GM21515 (cell line): Measurements from ENCODE around the gene DLG2.
"Not testable (repeated sequence)": the region's sequence is repeated elsewhere in the genome, so short reads cannot be mapped to it uniquely, and the experiment has no call there.

Experiments used
- ATAC-seq: cut with Tn5 transposase; IDR thresholded peaks from one replicate; pipeline ENCODE4 v1.9.1; 2021; ENCODE audit not compliant: unreplicated experiment

Gene DLG2

DNA sequence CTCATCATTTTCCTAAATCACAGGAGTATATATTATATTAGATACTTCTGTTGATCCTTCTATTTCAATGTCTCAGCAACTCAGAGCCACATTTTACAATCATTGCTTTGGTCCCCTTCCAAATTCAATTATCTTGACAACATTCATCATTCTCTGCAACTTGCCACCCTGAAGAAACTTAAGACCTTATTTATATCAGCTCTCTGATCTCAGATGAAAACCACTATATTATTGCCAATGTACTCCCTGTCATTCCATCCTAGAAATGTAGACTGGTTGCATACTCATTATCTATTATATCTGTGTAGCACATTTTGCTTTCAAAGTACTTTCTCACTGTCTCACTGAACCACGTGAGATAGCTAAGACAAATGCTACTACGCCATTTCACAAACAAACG, 379.3 kb downstream of the DLG2 start:
- no peak for ATAC-seq

DNA sequence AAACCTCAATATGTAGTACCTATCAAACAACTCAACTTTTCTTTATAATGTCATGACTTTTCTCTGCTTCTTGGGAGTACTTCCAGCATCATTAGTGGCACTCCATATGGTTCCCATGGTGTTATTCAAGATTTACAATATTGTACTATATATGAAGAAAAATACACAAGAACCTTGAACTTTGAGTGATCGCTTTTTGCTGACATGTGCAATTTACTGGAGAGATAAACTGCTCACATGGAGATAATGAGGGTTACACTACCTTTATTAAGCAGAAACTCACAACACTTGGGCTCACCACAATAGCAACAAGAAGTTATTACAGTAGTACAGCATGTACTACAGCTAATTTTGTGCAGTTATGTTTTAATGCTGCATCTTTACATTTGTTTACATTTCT, 388.2 kb downstream of the DLG2 start:
- ATAC-seq = no peak

DNA sequence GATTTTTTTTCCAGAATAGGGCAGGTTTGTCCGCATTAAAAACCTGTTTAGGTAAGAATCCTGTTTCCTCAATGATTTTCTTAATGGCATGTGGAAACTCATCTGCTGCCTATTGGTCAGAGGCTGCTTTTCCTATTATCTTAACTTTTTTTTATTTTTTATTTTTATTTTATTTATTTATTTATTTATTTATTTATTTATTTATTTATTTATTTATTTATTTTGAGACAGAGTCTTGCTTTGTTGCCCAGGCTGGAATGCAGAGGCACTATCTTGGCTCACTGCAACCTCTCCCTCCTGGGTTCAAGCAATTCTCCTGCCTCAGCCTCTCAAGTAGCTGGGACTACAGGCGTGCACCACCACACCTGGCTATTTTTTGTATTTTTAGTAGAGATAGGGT, 389.1 kb downstream of the DLG2 start:
- not testable (repeated sequence) for ATAC-seq

DNA sequence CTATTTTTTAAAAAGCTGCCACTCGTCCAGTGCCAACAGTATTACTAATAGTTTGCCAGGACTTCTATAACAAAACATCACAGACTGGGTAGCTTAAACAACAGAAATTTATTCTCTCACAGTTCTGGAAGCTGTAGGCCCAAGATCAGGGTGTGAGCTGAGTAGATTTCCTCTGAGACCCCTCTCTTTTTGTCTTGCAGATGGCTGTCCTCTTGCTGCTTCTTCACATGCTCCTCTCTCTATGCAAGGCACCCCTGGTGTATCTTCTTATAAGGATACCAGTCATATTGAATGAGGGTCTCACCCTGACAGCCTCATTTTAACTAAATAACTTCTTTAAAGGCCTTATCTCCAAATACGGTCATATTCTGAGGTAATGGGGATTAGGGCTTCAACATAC, 390.9 kb downstream of the DLG2 start:
- no peak for ATAC-seq

DNA sequence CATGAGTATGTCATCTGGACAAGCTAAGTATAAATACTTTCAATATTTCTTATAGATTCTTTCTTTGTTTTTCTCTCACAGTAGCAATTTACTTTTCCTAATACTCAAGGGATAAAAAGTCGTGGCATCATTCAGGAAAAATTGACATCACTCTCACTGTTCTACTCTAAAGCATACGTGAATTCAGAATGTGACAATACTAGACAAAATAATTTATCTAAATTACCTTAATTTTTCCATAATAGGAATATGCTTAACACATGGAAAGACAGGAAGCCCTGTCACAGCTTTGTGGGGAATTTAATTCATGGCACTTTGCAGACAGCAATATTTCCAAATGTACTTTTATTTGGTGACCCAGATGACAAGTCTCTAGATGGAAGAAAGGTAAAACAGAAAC, 394.6 kb downstream of the DLG2 start:
- ATAC-seq = no peak

DNA sequence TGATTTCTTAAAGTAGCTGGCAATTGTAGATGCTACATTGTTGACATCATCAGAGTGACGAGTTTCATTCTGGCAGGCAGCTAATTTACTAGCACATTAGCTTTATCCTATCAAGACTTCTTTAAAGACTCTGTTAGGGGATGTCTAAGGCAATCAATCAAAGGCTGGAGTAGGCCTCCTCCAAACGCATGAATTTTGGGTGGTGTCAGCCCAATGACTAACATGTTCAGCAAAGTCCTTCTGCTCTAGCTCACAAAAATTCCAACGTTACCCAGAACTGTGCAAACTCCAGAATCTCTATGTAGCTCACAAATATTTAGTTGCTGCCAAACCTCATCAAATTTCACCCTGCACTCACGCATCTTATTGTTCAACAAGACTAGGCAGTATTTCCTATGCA, 395.6 kb downstream of the DLG2 start:
- no peak for ATAC-seq

DNA sequence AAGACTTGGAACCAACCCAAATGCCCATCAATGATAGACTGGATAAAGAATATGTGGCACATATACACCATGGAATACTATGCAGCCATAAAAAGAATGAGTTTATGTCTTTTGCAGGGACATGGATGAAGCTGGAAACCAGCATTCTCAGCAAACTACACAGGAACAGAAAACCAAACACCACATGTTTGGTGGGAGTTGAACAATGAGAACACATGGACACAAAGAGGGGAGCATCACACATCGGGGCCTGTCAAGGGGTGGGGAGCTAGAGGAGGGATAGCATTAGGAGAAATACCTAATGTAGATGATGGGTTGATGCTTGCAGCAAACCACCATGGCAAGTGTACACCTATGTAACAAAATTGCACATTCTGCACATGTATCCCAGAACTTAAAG, 397.4 kb downstream of the DLG2 start:
- ATAC-seq = not testable (repeated sequence)

DNA sequence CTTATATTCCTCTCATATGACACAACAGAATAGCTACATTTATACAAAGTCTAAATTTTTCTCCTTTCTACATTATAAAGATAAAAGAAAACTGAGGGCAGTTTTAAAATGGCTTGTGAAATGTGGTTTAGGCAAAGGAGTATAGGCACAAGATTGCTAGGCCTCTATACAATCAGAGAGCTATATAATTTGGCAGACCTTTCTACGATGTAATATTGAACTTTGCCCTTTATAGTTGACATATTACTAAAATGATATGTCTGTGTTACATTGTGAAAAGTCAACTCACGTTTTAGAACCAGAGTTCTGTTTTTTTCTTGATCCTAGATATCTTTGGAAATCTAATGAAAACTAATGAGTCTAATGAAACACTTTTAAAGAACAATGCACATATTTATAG, 430.2 kb downstream of the DLG2 start:
- ATAC-seq = no peak

DNA sequence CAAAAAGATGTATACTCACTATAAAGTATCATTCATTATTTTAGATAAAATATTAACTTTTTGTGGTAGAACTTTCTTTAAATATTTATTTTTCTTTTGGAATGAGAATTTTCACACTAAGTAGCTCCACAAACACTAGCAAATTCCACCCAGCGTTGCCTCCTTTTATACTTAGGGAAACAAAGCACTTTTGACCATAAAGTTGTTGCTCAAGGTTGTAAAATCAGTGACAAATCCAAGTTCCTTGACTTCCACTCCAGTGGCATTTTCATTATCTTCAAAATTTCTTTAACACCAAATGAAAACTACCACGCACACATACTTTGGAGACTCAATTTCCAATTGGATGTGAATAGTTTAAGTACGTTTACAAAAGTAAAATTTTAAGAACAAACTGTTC, 431.2 kb downstream of the DLG2 start:
- ATAC-seq = no peak

DNA sequence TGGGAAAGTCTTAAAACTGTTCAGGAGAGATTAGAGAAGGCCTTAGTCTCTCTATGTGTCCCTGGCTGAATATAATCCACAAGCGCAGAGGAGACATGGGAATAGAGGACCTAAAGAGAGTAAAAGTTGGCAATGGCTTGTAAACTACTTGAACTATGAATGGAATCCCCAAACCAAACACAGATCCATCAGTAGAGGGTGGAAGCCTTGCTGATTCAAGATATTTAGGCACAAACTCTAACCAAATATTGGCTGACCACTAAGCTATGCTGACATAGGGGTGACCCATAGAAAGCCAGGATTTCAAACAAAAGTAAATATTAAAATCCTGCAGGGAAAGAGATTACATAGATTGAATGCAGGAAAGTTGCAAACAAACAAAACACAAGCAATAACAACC, 439.2 kb downstream of the DLG2 start:
- no peak for ATAC-seq

DNA sequence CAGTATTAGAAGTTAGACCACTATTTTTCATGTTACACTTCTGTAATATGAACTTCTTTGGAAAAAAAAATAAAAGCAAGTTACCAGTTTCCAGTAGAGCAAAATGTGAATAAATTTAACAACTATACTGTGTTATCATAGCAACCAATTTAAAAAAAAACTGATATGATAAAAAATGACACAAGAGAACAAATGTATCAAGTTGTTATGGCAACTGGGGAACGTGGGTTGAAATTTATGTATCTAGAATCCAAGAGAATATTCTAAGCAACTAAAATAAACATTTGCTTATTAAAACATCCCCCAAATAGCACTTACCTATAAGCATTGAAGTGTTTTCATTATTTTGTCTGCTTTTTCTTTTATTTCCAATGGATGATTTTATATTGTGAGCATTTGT, 442.4 kb downstream of the DLG2 start:
- no peak for ATAC-seq

DNA sequence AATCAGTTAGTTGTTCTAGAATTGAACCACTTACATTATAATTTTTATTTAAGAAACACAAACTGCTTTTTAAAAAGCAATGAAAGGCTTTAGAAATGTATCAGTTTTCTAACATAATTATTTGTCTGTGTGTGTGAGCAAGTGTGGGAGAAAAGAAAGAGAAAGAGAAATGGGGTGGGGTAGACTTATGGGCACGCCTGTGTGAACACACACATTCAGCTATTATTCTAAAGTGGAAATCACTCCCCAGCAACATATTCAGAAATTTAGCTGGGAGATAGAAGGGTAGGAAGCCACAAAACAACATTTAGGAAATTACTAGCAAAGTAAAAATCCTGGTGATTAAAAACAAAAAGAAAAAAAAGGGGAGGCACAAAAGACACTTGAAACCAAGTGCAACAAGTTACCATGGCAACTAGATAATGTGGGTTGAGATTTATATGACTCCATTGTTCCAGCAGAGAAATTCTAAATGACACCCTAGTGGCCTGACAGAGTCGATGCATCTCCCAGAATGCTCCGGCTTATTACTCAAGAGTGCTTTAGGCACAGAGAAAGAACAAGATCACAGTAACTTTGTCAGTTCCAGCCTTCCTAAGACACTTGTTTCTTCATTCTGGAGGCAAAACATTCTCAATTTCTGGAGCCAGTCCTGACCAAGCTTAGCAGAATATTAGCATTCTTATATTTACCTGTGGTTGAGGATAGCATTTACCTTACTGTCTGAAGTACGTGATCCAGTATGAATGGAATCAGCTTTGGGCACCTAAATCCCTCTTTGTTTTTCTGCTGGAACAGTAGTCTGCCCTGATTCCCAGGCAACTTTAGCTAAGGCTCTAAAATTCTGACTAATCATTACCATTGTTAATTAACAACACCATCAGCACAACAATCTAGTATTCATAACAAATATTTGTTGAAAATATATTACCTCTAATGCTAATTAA, 444.4 kb downstream of the DLG2 start:
- peak; percentile 87 for ATAC-seq

DNA sequence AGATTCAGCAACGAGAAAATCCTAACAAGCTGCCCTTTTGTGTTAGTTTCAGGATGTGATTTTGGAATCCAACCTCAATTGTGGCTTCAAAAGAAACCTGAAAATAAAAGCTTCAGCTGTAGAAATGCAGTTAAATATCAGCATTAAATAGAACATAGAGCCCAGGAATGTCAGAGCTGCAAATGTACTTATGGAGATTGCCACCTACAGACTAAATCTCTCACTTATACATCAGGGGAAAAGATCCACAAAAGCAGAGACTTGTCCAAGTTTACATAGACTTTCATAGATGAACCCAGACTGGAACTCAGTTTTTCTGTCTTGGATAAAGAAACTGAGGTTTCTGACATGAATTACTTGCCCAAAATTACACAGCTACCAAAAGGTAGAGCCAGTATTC, 446.6 kb downstream of the DLG2 start:
- no peak for ATAC-seq

DNA sequence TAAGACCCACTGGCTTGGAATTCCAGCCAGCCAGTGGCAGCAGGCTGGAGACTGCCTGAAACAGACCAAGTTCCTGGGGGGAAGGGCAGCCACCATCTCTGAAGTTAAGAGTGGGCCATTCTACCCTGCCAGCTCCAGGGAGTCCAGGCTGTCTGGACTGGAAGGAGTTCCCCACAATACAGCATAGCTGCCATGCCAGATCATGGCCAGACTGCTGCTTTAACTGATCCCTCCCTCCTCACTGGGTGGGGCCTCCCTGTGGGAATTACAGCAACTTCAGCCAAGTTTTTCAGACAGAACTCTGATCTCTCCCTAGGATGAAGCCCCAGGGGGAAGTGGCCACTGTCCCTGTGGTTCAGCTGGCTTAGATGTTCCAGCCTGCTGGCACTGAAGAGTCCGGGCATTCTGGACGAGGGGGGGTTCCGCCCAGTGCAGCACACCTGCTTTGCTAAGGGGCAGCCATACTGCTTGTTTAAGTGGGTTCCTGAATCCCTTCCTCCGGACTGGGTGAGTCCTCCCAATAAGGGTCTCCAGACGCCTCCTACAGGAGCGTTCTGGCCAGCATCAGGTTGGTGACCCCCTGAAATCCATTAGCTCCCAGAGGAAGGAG, 455.4 kb downstream of the DLG2 start:
- no peak for ATAC-seq

DNA sequence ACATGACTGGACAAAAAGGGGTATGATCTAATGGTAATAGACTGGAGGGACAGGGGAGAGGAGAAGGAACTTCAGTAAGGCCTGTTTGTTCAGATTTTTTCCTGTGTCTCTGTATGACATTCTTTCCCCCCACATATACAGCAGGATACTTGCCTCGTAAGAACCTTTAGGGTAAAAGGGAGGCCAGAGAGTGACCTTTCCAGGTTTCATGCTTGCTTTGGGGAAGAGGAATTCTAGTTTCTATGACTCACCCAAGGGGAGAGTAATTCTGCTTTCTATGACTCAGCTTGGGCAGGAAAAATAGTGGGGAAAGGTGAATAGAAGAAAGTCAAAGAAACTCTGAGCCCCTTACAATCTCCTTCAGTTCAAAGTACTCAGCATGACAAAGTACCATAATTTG, 457.0 kb downstream of the DLG2 start:
- ATAC-seq = no peak

DNA sequence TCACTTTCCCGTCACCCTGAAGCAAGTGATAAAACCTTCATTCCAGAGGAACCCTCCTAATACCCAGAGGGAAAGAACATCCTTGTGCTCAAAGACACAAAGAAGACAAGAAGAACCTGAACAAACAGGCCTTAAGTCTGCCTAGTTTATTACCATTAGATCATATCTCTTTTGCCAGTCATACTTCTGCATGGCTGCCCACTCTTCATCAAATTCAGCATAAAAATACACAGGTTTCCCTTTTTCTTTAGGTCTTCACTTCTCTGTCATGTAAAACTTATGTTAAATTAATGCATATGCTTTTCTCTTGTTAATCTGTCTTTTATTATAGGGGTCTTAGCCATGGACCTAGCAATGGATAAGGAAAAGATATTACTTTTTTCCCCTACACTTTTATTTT, 459.7 kb downstream of the DLG2 start:
- ATAC-seq = no peak

DNA sequence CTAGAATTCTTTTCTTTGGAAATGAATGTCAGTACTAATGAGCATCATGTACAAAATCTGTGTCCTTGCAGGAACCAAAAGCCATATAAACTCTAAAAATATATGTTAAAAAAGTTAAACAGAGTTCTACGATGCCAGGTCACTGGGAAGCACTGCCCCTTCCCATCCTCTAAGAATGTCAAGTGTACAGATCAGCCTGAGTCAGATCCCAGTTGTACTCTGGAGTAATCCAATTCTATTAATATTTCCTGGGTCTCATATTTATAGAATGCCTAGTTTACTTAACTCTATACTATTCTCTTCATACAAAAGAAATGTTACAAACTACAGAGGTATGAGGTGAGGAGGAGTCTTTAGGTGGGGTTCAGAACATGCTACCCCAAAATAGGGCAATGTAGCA, 460.1 kb downstream of the DLG2 start:
- no peak for ATAC-seq

DNA sequence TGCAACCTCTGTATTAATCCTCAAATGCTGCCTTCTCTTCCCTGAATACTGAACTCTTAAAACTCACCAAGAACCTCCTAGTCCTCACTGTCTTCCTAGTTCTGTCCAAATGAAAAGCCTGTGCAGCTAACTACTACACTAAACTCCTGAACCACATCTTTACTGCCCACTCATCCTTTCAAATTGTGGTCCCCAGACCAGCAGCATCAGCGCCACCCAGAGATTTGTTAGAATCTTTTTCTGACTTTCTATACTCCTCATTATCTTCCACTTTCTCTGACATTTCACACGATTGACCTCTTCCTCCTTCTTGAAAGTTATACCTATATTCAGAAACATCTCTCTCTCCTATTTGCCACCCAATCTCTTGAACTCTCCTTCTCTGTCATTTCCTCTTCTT, 461.3 kb downstream of the DLG2 start:
- no peak for ATAC-seq

DNA sequence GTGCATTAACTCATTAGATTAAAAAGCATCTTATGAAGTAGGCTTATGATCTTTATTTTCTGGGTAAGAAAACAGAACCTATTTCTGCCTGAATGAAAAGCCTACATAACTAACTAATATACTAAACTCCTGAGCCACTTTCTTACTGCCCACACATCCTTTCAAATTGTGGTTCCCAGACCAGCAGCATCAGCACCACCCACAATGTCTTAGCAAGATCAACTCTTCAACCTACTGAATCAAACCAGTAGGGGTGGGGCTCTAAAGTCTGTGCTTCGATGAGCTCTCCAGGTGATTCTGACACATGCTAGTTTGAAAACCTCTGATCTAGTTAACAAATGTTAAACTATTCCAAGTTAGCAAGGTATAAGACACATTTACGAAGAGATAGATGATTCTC, 462.4 kb downstream of the DLG2 start:
- no peak for ATAC-seq

DNA sequence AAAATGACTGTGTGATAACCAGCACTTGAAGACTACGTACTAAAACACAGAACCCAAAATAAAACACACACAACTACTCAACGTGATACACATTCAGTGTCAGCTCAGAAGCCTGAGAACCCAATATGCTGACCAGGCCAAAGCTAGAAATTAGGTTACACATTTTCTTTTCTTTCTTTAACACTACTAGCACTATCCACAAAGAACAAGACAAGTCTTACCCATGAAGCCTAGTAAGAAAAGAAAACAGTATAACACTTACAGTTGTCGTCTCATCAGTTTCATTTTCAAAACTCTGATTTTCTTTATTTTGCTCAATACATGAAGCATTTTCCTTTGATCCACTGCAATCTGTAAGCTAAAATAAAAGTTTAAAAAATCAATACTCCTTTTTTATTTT, 472.9 kb downstream of the DLG2 start:
- ATAC-seq = no peak

DNA sequence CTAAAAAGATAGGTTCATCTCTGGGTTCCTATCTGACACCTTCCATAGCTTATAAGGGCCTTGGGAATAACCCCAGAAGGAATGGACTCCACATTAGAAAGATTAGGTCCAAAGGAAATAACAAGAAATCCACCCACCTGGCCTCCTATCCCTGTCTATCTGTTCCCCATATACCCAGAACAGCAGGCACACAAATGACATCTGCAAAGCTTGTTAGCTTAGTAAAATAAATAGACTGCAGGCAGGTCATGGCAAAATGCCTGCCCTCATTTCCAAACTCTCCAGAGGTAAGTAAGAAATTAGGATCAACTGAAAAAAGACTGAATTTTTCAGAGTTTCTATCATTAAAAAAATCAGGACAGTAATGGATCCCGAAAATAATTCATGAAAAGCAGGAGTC, 489.5 kb downstream of the DLG2 start:
- ATAC-seq = no peak

DNA sequence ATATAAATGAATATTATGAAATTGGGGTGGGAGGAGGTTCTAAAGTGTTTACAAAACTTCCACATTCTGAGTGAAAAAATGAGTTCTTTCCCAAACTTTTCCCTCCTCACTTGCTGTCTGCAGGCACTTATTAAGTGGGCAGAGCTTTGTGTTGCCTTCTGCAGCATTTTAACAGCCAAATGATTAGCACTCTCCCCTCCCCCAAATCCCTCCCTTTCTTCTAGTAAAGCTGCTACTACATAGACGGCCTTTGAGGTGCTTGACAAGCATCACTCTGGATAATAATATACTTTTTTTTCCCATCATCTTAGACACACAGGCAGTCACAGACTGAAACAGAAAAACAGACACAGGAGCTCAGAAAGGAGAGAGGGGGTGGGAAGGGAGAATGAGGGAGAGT, 493.5 kb downstream of the DLG2 start:
- no peak for ATAC-seq
